PC-3 (cell line): ENCODE data around the gene LRRTM3.

Experiments
- EZH2 ChIP-seq: fragments of 300-600 bp; sonication (generic); IDR thresholded peaks from one replicate; pipeline ENCODE4 v1.6.1; 2017; ENCODE audit warnings: antibody characterized with exemption, mild to moderate bottlenecking, low read length; ENCODE audit not compliant: unreplicated experiment
- EZH2phosphoT487 ChIP-seq: fragments of 300-600 bp; sonication (generic); IDR thresholded peaks from 2 replicates; pipeline ENCODE4 v1.6.1; 2018; ENCODE audit warnings: mild to moderate bottlenecking, antibody characterized with exemption, low read length, borderline replicate concordance
- TF ChIP-seq, protein P1 (sequence below): fragments of 300-600 bp; sonication (generic); conservative IDR thresholded peaks from 2 replicates; pipeline ENCODE4 v1.5.1; 2017; ENCODE audit warnings: antibody characterized with exemption, low read depth, mild to moderate bottlenecking, low read length

- TF ChIP-seq, protein P1, sequence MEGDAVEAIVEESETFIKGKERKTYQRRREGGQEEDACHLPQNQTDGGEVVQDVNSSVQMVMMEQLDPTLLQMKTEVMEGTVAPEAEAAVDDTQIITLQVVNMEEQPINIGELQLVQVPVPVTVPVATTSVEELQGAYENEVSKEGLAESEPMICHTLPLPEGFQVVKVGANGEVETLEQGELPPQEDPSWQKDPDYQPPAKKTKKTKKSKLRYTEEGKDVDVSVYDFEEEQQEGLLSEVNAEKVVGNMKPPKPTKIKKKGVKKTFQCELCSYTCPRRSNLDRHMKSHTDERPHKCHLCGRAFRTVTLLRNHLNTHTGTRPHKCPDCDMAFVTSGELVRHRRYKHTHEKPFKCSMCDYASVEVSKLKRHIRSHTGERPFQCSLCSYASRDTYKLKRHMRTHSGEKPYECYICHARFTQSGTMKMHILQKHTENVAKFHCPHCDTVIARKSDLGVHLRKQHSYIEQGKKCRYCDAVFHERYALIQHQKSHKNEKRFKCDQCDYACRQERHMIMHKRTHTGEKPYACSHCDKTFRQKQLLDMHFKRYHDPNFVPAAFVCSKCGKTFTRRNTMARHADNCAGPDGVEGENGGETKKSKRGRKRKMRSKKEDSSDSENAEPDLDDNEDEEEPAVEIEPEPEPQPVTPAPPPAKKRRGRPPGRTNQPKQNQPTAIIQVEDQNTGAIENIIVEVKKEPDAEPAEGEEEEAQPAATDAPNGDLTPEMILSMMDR, result no peak
- TF ChIP-seq EZH2 (no peak), EZH2phosphoT487 (no peak)
Measured at GRCh38 chr10:66927251-66927935, 1.6 kb downstream of the LRRTM3 start.
